Keratinocyte (primary cell): ENCODE data around the gene HSPA1B. TPM values are rescaled to one million over a fixed set of nuclear protein-coding genes. Genes with fewer than 3 reads are reported as not detected.

Source experiments
- DNase-seq: peaks from one replicate; pipeline ENCODE4 v3.0.0-alpha.2; 2011; ENCODE audit warnings: low read depth, missing footprints, low spot score
- FAIRE-seq: peaks from 2 replicates; lab custom pipeline; 2011; peaks lifted over from hg19 to GRCh38; lab: Jason Lieb, UNC
- H2AFZ ChIP-seq: 2 replicates; pipeline ENCODE4 v1.6.0; 2012; ENCODE audit warnings: low read length, control low read depth, inconsistent platforms; ENCODE audit not compliant: control insufficient read depth
- H3K27ac ChIP-seq: 2 replicates; pipeline ENCODE4 v1.5.1; 2011; ENCODE audit warnings: low read length; ENCODE audit not compliant: control insufficient read depth, insufficient read depth
- H3K27me3 ChIP-seq: 3 replicates; pipeline ENCODE4 v1.6.0; 2011; ENCODE audit warnings: low read length; ENCODE audit not compliant: control insufficient read depth, insufficient read depth; ENCODE audit errors: extremely low read depth
- H3K36me3 ChIP-seq, 2 experiments: 2 replicates in 1 of 2; 3 replicates in 1 of 2; pipeline ENCODE4 v1.5.1; 2011; ENCODE audit warnings: low read length in 2 of 2, mild to moderate bottlenecking in 1 of 2; ENCODE audit not compliant: control insufficient read depth in 2 of 2, insufficient read depth in 2 of 2; ENCODE audit errors: extremely low read depth in 1 of 2
- H3K4me1 ChIP-seq: 3 replicates; pipeline ENCODE4 v1.5.1; 2011; ENCODE audit warnings: low read length; ENCODE audit not compliant: control insufficient read depth, insufficient read depth; ENCODE audit errors: extremely low read depth
- H3K4me2 ChIP-seq: 3 replicates; pipeline ENCODE4 v1.6.0; 2011; ENCODE audit warnings: low read depth, low read length; ENCODE audit not compliant: control insufficient read depth, insufficient read depth; ENCODE audit errors: extremely low read depth
- H3K4me3 ChIP-seq, 3 experiments: fragments of 200-600 bp in 1 of 3; sonication (generic) in 1 of 3; 2 replicates in 2 of 3; 3 replicates in 1 of 3; pipeline ENCODE4 v1.5.1; 2011 to 2016; ENCODE audit warnings: low read length in 3 of 3, mild to moderate bottlenecking in 3 of 3, control low read depth in 2 of 3, inconsistent platforms in 1 of 3, low read depth in 1 of 3, mixed read lengths in 1 of 3, mixed run types in 1 of 3, moderate library complexity in 1 of 3; ENCODE audit not compliant: control insufficient read depth in 2 of 3, insufficient read depth in 2 of 3; ENCODE audit errors: extremely low read depth in 1 of 3
- H3K79me2 ChIP-seq: 2 replicates; pipeline ENCODE4 v1.6.0; 2012; ENCODE audit warnings: low read length; ENCODE audit not compliant: control insufficient read depth, insufficient read depth
- H3K9ac ChIP-seq: 3 replicates; pipeline ENCODE4 v1.6.0; 2011; ENCODE audit warnings: low read length; ENCODE audit not compliant: control insufficient read depth, insufficient read depth; ENCODE audit errors: extremely low read depth
- H3K9me1 ChIP-seq: 3 replicates; pipeline ENCODE4 v1.6.0; 2011; ENCODE audit warnings: low read length; ENCODE audit not compliant: control insufficient read depth, insufficient read depth; ENCODE audit errors: extremely low read depth
- H3K9me3 ChIP-seq: 2 replicates; pipeline ENCODE4 v1.5.1; 2012; ENCODE audit warnings: low read depth, low read length; ENCODE audit not compliant: control insufficient read depth
- H4K20me1 ChIP-seq: 3 replicates; pipeline ENCODE4 v1.6.0; 2011; ENCODE audit warnings: low read length; ENCODE audit not compliant: control insufficient read depth, insufficient read depth; ENCODE audit errors: extremely low read depth
- CTCF ChIP-seq, 3 experiments: IDR thresholded peaks in 1 of 3; conservative IDR thresholded peaks in 1 of 3; optimal IDR thresholded peaks in 1 of 3; 2 replicates in 2 of 3; 3 replicates in 1 of 3; pipeline versions ENCODE3 to v1.5.1; 2011; ENCODE audit warnings: low read length in 3 of 3, mild to moderate bottlenecking in 3 of 3, moderate library complexity in 2 of 3, control low read depth in 1 of 3, inconsistent platforms in 1 of 3; ENCODE audit not compliant: insufficient read depth in 2 of 3; ENCODE audit errors: extremely low read depth in 1 of 3
- EZH2 ChIP-seq: IDR thresholded peaks from one replicate; pipeline ENCODE4 v1.6.1; 2012; ENCODE audit warnings: inconsistent platforms, mild to moderate bottlenecking, low read length, moderate library complexity
- dilution Hi-C: fragments of 300-500 bp; cut with MboI; formaldehyde crosslinking; loops from one replicate; pipeline ENCODE4 v1.7.0; 2020; ENCODE audit warnings: low sequenced_read_pairs; ENCODE audit not compliant: extremely low pct_ligation_motif_present
- polyA plus RNA-seq, 5 experiments: library from polyadenylated mRNA; depleted of rRNA in 3 of 5; stranded (reverse) in 3 of 5; stranded (forward) in 1 of 5; unstranded in 1 of 5; fragments of >200 nt; gene quantifications; 1 replicate in 1 of 5; 2 replicates in 3 of 5; 3 replicates in 1 of 5; pipeline versions ENCODE4 v1.2.1 to v1.2.3, GENCODE V29; 2011 to 2012; ENCODE audit warnings: missing spikeins in 2 of 5, low read depth in 1 of 5, low replicate concordance in 1 of 5

The HSPA1B gene
- polyA plus RNA-seq, 1 donor (not counting 4 experiments of a cell fraction or from before 2014, with no cell fraction given), result 48.1 TPM

- H4K20me1 ChIP-seq, result peaks cover 4% of the 10 kb centered on the region
- no peaks in the 10 kb centered on the region for H3K9me3 ChIP-seq
- H2AFZ ChIP-seq, result no peak overlapping the region
- no peak for TF ChIP-seq EZH2
- no peak for TF ChIP-seq CTCF (optimal IDR thresholded peaks at IDR 0.05 in 1 of 3, IDR thresholded peaks at IDR 0.05 in 1 of 3, conservative IDR thresholded peaks at IDR 0.05 in 1 of 3; ENCODE audit: extremely low read depth in 1 of 3, insufficient read depth in 2 of 3, low read length in 3 of 3)
- no peak for FAIRE-seq
- peaks cover 14% of the 10 kb centered on the region for H3K79me2 ChIP-seq
- peak overlapping the region; percentile 86 for H3K9ac ChIP-seq
- H3K4me2 ChIP-seq, result peak overlapping the region; percentile 75
- H3K4me3 ChIP-seq, result peak overlapping the region in 2 of 3 experiments; percentile 1 to 35
- peak overlapping the region; percentile 96 for H3K27ac ChIP-seq
- no peaks in the 10 kb centered on the region for H3K27me3 ChIP-seq
- H3K4me1 ChIP-seq, result peaks cover 45% of the 10 kb centered on the region
- DNase-seq, result no peak
- dilution Hi-C loops, result no loop called here
- H3K9me1 ChIP-seq, result no peaks in the 10 kb centered on the region
- H3K36me3 ChIP-seq, result no peaks in the 10 kb centered on the region
Measured at GRCh38 chr6:31825553-31825952, 2.0 kb upstream of the HSPA1B start.

- H3K4me2 ChIP-seq, result peak overlapping the region; percentile 95
- no peaks in the 10 kb centered on the region for H3K36me3 ChIP-seq
- DNase-seq (no peak), FAIRE-seq (no peak)
- no peaks in the 10 kb centered on the region for H3K27me3 ChIP-seq
- no peaks in the 10 kb centered on the region for H3K9me3 ChIP-seq
- no peaks in the 10 kb centered on the region for H3K9me1 ChIP-seq
- peak overlapping the region; percentile 38 to 66 (median 66) for H3K4me3 ChIP-seq
- no peak for TF ChIP-seq CTCF (optimal IDR thresholded peaks at IDR 0.05 in 1 of 3, IDR thresholded peaks at IDR 0.05 in 1 of 3, conservative IDR thresholded peaks at IDR 0.05 in 1 of 3; ENCODE audit: extremely low read depth in 1 of 3, insufficient read depth in 2 of 3, low read length in 3 of 3)
- TF ChIP-seq EZH2, result no peak
- H3K27ac ChIP-seq, result peak overlapping the region; percentile 96
- H4K20me1 ChIP-seq, result peaks cover 4% of the 10 kb centered on the region
- dilution Hi-C loops, result no loop called here
- peak overlapping the region; percentile 76 for H2AFZ ChIP-seq
- peak overlapping the region; percentile 86 for H3K9ac ChIP-seq
- peaks cover 46% of the 10 kb centered on the region for H3K4me1 ChIP-seq
- H3K79me2 ChIP-seq, result peaks cover 26% of the 10 kb centered on the region
Measured at GRCh38 chr6:31826793-31827285, 699 bp upstream of the HSPA1B start.
